GM18519 (cell line): Measurements from ENCODE around the gene NCBP2.

Experiments
- ATAC-seq: cut with Tn5 transposase; IDR thresholded peaks from one replicate; pipeline ENCODE4 v1.9.1; 2021; ENCODE audit warnings: mild to moderate bottlenecking, moderate library complexity; ENCODE audit not compliant: unreplicated experiment, low FRiP score

NCBP2 gene

DNA sequence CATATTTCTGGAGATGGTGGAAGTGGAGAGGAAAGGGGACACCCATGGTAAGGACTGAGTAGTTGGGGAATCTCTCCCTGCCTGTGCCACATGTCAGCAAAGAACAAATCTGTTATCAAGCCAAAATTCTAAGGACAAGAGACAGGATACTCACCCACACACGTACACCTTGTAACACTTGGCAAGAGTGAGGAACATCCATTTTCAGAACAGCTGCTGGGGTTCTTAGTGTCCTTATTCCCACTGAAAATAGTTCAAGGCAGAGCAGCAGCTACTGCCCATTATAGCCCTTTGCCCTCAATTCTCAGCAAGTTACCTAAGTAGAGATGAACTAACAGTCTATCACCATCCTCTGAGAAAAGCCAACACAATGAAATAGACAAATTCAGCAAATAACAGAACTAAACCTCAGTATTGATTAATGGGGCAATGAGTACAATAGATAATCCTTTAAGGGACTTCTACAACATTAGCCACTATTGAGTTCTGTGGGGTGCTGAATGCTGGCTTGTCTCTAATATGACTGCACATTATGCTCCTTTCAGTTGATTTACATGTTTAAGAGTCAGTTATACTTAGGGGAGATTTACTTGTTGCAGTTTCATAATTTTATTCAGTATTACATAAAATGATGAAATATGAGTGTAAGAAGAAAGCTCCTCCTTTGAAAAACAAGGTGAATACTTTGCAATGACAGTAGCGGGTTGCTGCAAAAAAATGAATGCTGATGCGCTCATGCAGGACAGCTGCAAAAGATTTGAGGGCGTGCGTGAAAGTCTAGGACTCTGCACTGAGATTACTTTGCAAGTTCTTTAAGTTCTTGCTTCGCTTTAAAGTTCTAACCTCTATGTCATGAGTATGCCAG, 52.3 kb downstream of the NCBP2 start:
- no peak for ATAC-seq

DNA sequence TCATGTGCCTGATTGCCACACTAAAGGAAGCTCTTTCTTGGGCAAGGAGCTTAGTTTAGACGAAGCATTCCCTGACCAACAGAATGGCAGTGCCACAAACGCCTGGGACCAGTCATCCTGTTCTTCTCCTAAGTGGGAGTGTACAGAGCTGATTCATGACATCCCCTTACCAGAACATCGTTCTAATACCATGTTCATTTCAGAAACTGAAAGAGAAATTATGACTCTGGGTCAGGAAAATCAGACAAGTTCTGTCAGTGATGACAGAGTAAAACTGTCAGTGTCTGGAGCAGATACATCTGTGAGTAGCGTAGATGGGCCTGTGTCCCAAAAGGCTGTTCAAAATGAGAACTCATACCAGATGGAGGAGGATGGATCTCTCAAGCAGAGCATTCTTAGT, 56.2 kb downstream of the NCBP2 start:
- ATAC-seq = no peak
